H1 (cell line): Measurements from ENCODE around the gene CCDC88C. TPM values are rescaled to one million over a fixed set of nuclear protein-coding genes. Genes with fewer than 3 reads are reported as not detected.

Source experiments
- CTCF ChIA-PET: fragments of 300-600 bp; sonication (Branson Sonifier 250); formaldehyde crosslinking; loops from one replicate; lab custom pipeline; 2021; ENCODE audit not compliant: partially characterized antibody; lab: Charles Lee
- POLR2A ChIA-PET: fragments of 300-600 bp; sonication (Branson Sonifier 250); formaldehyde crosslinking; loops from one replicate; lab custom pipeline; 2021; ENCODE audit warnings: inconsistent platforms; ENCODE audit not compliant: partially characterized antibody; lab: Charles Lee
- DNase-seq, 2 experiments: peaks; one replicate each; pipeline versions ENCODE4 v3.0.0 to v3.0.0-alpha.2; 2010 to 2022; ENCODE audit warnings: low spot score in 2 of 2, low read depth in 1 of 2, mixed read lengths in 1 of 2
- FAIRE-seq: peaks from 2 replicates; lab custom pipeline; 2011; peaks lifted over from hg19 to GRCh38; lab: Jason Lieb, UNC
- H2AFZ ChIP-seq: 2 replicates; pipeline ENCODE4 v1.8.1; 2012; ENCODE audit warnings: low read length, inconsistent platforms
- H2AK5ac ChIP-seq: 2 replicates; pipeline ENCODE4 v1.6.1; 2013; ENCODE audit warnings: low read depth, low read length
- H2BK120ac ChIP-seq: replicated peaks from 2 replicates; pipeline ENCODE3; 2013; ENCODE audit warnings: low read depth, low read length, inconsistent platforms
- H2BK12ac ChIP-seq: 2 replicates; pipeline ENCODE4 v1.6.1; 2013; ENCODE audit warnings: low read depth, low read length
- H2BK15ac ChIP-seq: 2 replicates; pipeline ENCODE4 v1.6.1; 2013; ENCODE audit warnings: low read length
- H2BK20ac ChIP-seq: 2 replicates; pipeline ENCODE4 v1.6.1; 2013; ENCODE audit warnings: low read length
- H2BK5ac ChIP-seq: 2 replicates; pipeline ENCODE4 v1.6.1; 2013; ENCODE audit warnings: low read depth, low read length
- H3K14ac ChIP-seq: 2 replicates; pipeline ENCODE4 v1.6.1; 2013; ENCODE audit warnings: inconsistent platforms; ENCODE audit not compliant: insufficient read length
- H3K18ac ChIP-seq: 2 replicates; pipeline ENCODE4 v1.6.1; 2013; ENCODE audit warnings: low read length; ENCODE audit errors: extremely low read depth
- H3K23ac ChIP-seq: 2 replicates; pipeline ENCODE4 v1.6.1; 2013; ENCODE audit warnings: inconsistent platforms; ENCODE audit not compliant: insufficient read length
- H3K23me2 ChIP-seq: 2 replicates; pipeline ENCODE4 v1.6.1; 2013; ENCODE audit warnings: low read depth, low read length
- H3K27ac ChIP-seq: 2 replicates; pipeline ENCODE4 v1.6.1; 2011; ENCODE audit warnings: low read depth, low read length, inconsistent platforms
- H3K27me3 ChIP-seq, 4 experiments: replicated peaks in 1 of 4; 1 replicate in 1 of 4; 2 replicates in 3 of 4; pipeline versions ENCODE4 v1.6.1 to v1.8.1; 2011 to 2013; ENCODE audit warnings: low read length in 3 of 4, mild to moderate bottlenecking in 3 of 4, inconsistent platforms in 2 of 4, mixed read lengths in 2 of 4, moderate library complexity in 1 of 4; ENCODE audit not compliant: control insufficient read depth in 3 of 4, insufficient read depth in 3 of 4; ENCODE audit errors: extremely low read depth in 1 of 4
- H3K36me3 ChIP-seq, 4 experiments: 2 replicates each; pipeline versions ENCODE4 v1.6.1 to v1.8.1; 2011 to 2013; ENCODE audit warnings: mild to moderate bottlenecking in 4 of 4, low read length in 3 of 4, moderate library complexity in 2 of 4, control low read depth in 1 of 4, inconsistent platforms in 1 of 4; ENCODE audit not compliant: insufficient read depth in 4 of 4, control insufficient read depth in 2 of 4
- H3K4ac ChIP-seq: replicated peaks from 2 replicates; pipeline ENCODE3; 2013; ENCODE audit warnings: low read length, low read depth, mixed read lengths, inconsistent platforms; ENCODE audit not compliant: insufficient read length
- H3K4me1 ChIP-seq, 4 experiments: replicated peaks in 1 of 4; 1 replicate in 1 of 4; 2 replicates in 3 of 4; pipeline versions ENCODE4 v1.6.1 to v1.8.1; 2011 to 2013; ENCODE audit warnings: low read length in 3 of 4, inconsistent platforms in 2 of 4, mixed read lengths in 1 of 4; ENCODE audit not compliant: insufficient read depth in 4 of 4, control insufficient read depth in 3 of 4
- H3K4me2 ChIP-seq, 2 experiments: 2 replicates each; pipeline versions ENCODE4 v1.6.1 to v1.8.1; 2011 to 2013; ENCODE audit warnings: low read depth in 2 of 2, low read length in 2 of 2, control low read depth in 1 of 2, inconsistent platforms in 1 of 2, mild to moderate bottlenecking in 1 of 2; ENCODE audit not compliant: insufficient read depth in 1 of 2
- H3K4me3 ChIP-seq, 4 experiments: fragments of 200-600, 300-600 bp in 1 of 4; sonication (generic), shearing (Covaris generic), sonication (Bioruptor Twin) in 1 of 4; 2 replicates each; pipeline versions ENCODE4 v1.5.1 to v1.8.1; 2011 to 2016; ENCODE audit warnings: low read length in 4 of 4, low read depth in 3 of 4, control low read depth in 2 of 4, inconsistent platforms in 2 of 4, mild to moderate bottlenecking in 2 of 4, mixed read lengths in 1 of 4, moderate library complexity in 1 of 4; ENCODE audit not compliant: insufficient read depth in 2 of 4; ENCODE audit errors: extremely low read depth in 1 of 4
- H3K56ac ChIP-seq: replicated peaks from 2 replicates; pipeline ENCODE3; 2013; ENCODE audit warnings: low read depth, mild to moderate bottlenecking, mixed read lengths, low read length, inconsistent platforms; ENCODE audit not compliant: insufficient read length
- H3K79me1 ChIP-seq: 2 replicates; pipeline ENCODE4 v1.6.1; 2013; ENCODE audit warnings: low read depth, low read length, control low read depth
- H3K79me2 ChIP-seq, 2 experiments: 2 replicates each; pipeline versions ENCODE4 v1.6.1 to v1.8.1; 2012 to 2013; ENCODE audit warnings: low read length in 2 of 2, mild to moderate bottlenecking in 2 of 2, inconsistent platforms in 1 of 2; ENCODE audit not compliant: insufficient read depth in 2 of 2, control insufficient read depth in 1 of 2
- H3K9ac ChIP-seq, 4 experiments: replicated peaks in 1 of 4; 1 replicate in 1 of 4; 2 replicates in 3 of 4; pipeline versions ENCODE4 v1.6.1 to v1.8.1; 2011 to 2013; ENCODE audit warnings: low read depth in 3 of 4, low read length in 3 of 4, control low read depth in 2 of 4, mild to moderate bottlenecking in 2 of 4, moderate library complexity in 2 of 4, inconsistent platforms in 1 of 4; ENCODE audit errors: extremely low read depth in 1 of 4
- H3K9me3 ChIP-seq, 2 experiments: 2 replicates each; pipeline versions ENCODE4 v1.6.1 to v1.8.1; 2012 to 2013; ENCODE audit warnings: mild to moderate bottlenecking in 2 of 2, moderate library complexity in 2 of 2, control low read depth in 1 of 2, inconsistent platforms in 1 of 2, low read depth in 1 of 2, low read length in 1 of 2, mixed read lengths in 1 of 2; ENCODE audit not compliant: insufficient read depth in 2 of 2
- H4K20me1 ChIP-seq, 2 experiments: replicated peaks in 1 of 2; 2 replicates each; pipeline versions ENCODE3 to v1.8.1; 2011 to 2013; ENCODE audit warnings: inconsistent platforms in 2 of 2, low read length in 2 of 2, mild to moderate bottlenecking in 1 of 2; ENCODE audit not compliant: insufficient read depth in 2 of 2, control insufficient read depth in 1 of 2
- H4K5ac ChIP-seq: 2 replicates; pipeline ENCODE4 v1.6.1; 2013; ENCODE audit warnings: low read length, low read depth, mixed read lengths, inconsistent platforms; ENCODE audit not compliant: insufficient read length
- H4K8ac ChIP-seq: 2 replicates; pipeline ENCODE4 v1.8.0; 2013; ENCODE audit warnings: mild to moderate bottlenecking, moderate library complexity, low read length, inconsistent platforms; ENCODE audit not compliant: insufficient read depth; ENCODE audit errors: extremely low read depth
- H4K91ac ChIP-seq: replicated peaks from 2 replicates; pipeline ENCODE3; 2013; ENCODE audit warnings: low read length, mixed read lengths, inconsistent platforms; ENCODE audit not compliant: insufficient read length
- CHD2 ChIP-seq: IDR thresholded peaks from 2 replicates; pipeline ENCODE4 v1.6.1; 2012; ENCODE audit warnings: low read length, improper control_type of control experiment
- GABPA ChIP-seq: IDR thresholded peaks from 2 replicates; pipeline ENCODE4 v1.6.1; 2011; ENCODE audit warnings: mild to moderate bottlenecking, low read length, moderate library complexity, borderline replicate concordance; ENCODE audit not compliant: insufficient read depth
- TCF12 ChIP-seq: IDR thresholded peaks from 2 replicates; pipeline ENCODE4 v1.6.1; 2011; ENCODE audit warnings: low read depth, mild to moderate bottlenecking, low read length
- WGBS, 2 experiments: shearing (Covaris generic) in 1 of 2; methylation state at CpG; one replicate each; pipeline versions ENCODE4 v1.1.6 to v1.1.7; 2013 to 2015; ENCODE audit warnings: low lambda C conversion rate in 2 of 2, mixed read lengths in 2 of 2, inconsistent platforms in 1 of 2, low coverage in 1 of 2, missing lambda C conversion rate in 1 of 2; ENCODE audit not compliant: insufficient replicate concordance in 2 of 2, insufficient coverage in 1 of 2, insufficient read length in 1 of 2; ENCODE audit errors: extremely low coverage in 1 of 2, missing lambda C conversion rate in 1 of 2; 5-methylcytosine and 5-hydroxymethylcytosine counted together
- polyA plus RNA-seq, 7 experiments: library from polyadenylated mRNA; depleted of rRNA in 3 of 7; stranded (reverse) in 5 of 7; unstranded in 2 of 7; fragments of >200 nt in 5 of 7; fragments of 200-250 nt in 2 of 7; gene quantifications; 1 replicate in 5 of 7; 2 replicates in 1 of 7; 4 replicates in 1 of 7; pipeline versions ENCODE4 v1.2.1 to v1.2.3, GENCODE V29; 2011 to 2013; ENCODE audit warnings: missing spikeins in 2 of 7, mixed read lengths in 2 of 7
- total RNA-seq: library from RNA; stranded (reverse); fragmentation: NEBNext Ultra II Directional; extraction: Animal tissue kit (Norgen Biotek cat#: 25700); gene quantifications from 2 replicates; pipeline ENCODE4 v1.2.1, GENCODE V29; 2021

Gene CCDC88C
- total and polyA plus RNA-seq, 2 of the 8 experiments (the other 6 are each of a cell fraction or from before 2014, with no cell fraction given) = 10.3 to 57.7 TPM

DNA sequence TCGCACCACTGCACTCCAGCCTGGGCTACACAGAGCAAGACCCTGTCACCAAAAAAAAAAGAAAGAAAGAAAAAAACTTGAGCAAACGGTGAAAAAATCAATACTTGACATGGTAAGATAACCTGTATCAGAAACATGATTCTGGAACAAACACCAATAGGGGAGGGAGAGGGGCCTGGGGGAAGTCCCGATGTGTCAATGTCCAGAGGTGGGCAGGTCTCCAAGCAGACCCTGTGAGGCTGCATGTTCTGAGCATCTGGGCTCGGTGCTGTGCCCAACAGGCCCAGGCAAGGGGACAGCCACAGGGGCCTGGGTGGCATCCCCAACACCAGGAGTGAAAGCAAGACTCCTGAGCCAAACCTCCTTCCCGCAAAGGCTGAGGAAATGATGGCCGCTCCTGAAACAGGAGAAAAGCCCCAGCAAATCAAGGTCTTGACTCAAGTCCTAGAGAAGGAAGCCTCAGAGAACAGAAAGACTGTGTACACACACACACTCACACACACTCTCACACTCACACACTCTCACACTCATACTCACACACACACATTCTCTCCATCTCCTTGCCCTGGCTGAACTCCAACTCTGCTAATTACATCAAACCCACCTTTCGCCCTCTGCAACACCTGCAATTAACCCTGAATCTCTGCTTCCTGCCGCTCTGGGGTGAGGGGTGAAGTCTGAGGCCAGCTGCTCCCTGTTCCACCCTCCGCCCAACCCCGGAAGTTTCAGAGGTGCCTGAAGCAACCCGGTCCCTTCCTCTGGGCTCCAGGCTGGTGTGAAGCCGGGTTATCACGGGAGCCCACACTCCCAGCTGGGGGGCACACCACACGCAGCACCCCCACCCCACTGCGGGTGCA, 20.4 kb downstream of the CCDC88C start:
- H4K20me1 ChIP-seq = peaks cover 4 to 5% of the 10 kb centered on the region in 2 experiments
- no peaks in the 10 kb centered on the region for H3K36me3 ChIP-seq
- peak overlapping the region; percentile 98; the same call in 1 of the 2 replicates for H2BK12ac ChIP-seq
- peak overlapping the region; percentile 55 for H4K5ac ChIP-seq
- H3K27ac ChIP-seq = no peak overlapping the region
- H2BK20ac ChIP-seq = peak overlapping the region; percentile 72; the same call in 1 of the 2 replicates
- H3K79me1 ChIP-seq = peaks cover 29% of the 10 kb centered on the region
- H2AFZ ChIP-seq = no peak overlapping the region
- H2AK5ac ChIP-seq = peak overlapping the region; percentile 84
- no peak overlapping the region for H3K9ac ChIP-seq
- peak overlapping the region; percentile 84; the same call in 1 of the 2 replicates for H3K18ac ChIP-seq
- ChIA-PET POLR2A (interaction anchor here (0.9 to 7.4 kb wide), 6 partner anchors 8 to 39 kb away, joined by 3 to 66 read pairs (median 6); partner anchors contain the start of gene CCDC88C), CTCF (interaction anchor here (0.6 to 6.7 kb wide), 22 partner anchors 8 to 74 kb away, joined by 3 to 31 read pairs (median 4); no protein-coding TSS in a partner anchor)
- peak overlapping the region; percentile 72; the same call in 1 of the 2 replicates for H2BK15ac ChIP-seq
- peak overlapping the region; percentile 64 for H2BK5ac ChIP-seq
- H3K4me2 ChIP-seq = peak overlapping the region; percentile 12 to 46; a peak in 2 of 4 replicates
- peak overlapping the region; percentile 90 for H4K91ac ChIP-seq
- DNase-seq (peak in 1 of 2 experiments; percentile 67), FAIRE-seq (no peak)
- H3K23me2 ChIP-seq = peaks cover 2% of the 10 kb centered on the region; the same call in 1 of the 2 replicates
- peak overlapping the region; percentile 68 for H2BK120ac ChIP-seq
- H3K79me2 ChIP-seq = peaks cover 15 to 93% of the 10 kb centered on the region in 2 experiments
- peak overlapping the region; percentile 84 for H3K14ac ChIP-seq
- H3K9me3 ChIP-seq = no peaks in the 10 kb centered on the region
- H3K4ac ChIP-seq = no peak overlapping the region
- no peak overlapping the region for H3K4me3 ChIP-seq
- no peak overlapping the region; the same call in 1 of the 2 replicates for H4K8ac ChIP-seq
- H3K56ac ChIP-seq = no peak overlapping the region
- H3K23ac ChIP-seq = no peak overlapping the region
- WGBS, 2 experiments = 67% methylated on average over 15 of the region's 15 CpGs; no CpG with 5 or more reads in 1 of the 2 experiments
- H3K27me3 ChIP-seq = no peaks in the 10 kb centered on the region
- 0 out of 2 replicates have a peak, but pooled peaks have one; percentile 25 for TF ChIP-seq GABPA
- TF ChIP-seq CHD2 = no peak
- 0 out of 2 replicates have a peak, but pooled peaks have one; percentile 5 for TF ChIP-seq TCF12
- peaks cover 35 to 66% (median 51%) of the 10 kb centered on the region in 4 experiments for H3K4me1 ChIP-seq
